Effector memory CD8-positive, alpha-beta T cell (primary cell): Measurements from ENCODE around the gene ITPRID2.

Experiments
- ATAC-seq: fragments of 150-1000 bp; cut with Tn5 transposase; replicated peaks from 2 replicates; pipeline ENCODE4 v1.10.0; 2021; ENCODE audit warnings: mild to moderate bottlenecking, moderate library complexity
- DNase-seq, 3 experiments: peaks; one replicate each; pipeline ENCODE4 v3.0.0; 2021
- H3K27ac Mint-ChIP-seq, 2 donors: one replicate each; pipeline ENCODE4 v1.8.0; 2022; ENCODE audit warnings: mild to moderate bottlenecking in 2 of 2, mixed read lengths in 2 of 2, moderate library complexity in 2 of 2
- H3K27me3 Mint-ChIP-seq, 2 donors: one replicate each; pipeline ENCODE4 v1.8.0; 2022; ENCODE audit warnings: mixed read lengths in 2 of 2
- H3K36me3 Mint-ChIP-seq: one replicate; pipeline ENCODE4 v1.8.0; 2022; ENCODE audit warnings: mild to moderate bottlenecking, moderate library complexity, mixed read lengths; ENCODE audit not compliant: insufficient read depth
- H3K4me1 Mint-ChIP-seq, 2 donors: one replicate each; pipeline ENCODE4 v1.8.0; 2022; ENCODE audit warnings: low read depth in 2 of 2, mixed read lengths in 2 of 2
- H3K4me3 Mint-ChIP-seq, 2 donors: one replicate each; pipeline ENCODE4 v1.8.0; 2022; ENCODE audit warnings: mild to moderate bottlenecking in 2 of 2, mixed read lengths in 2 of 2, moderate library complexity in 2 of 2
- H3K9me3 Mint-ChIP-seq, 2 donors: one replicate each; pipeline ENCODE4 v1.8.0; 2022; ENCODE audit warnings: mixed read lengths in 2 of 2

ITPRID2 gene

GRCh38 chr2:181971032-181971431, 79.5 kb downstream of the ITPRID2 start:
- H3K36me3 Mint-ChIP-seq = no peaks in the 10 kb centered on the region
- ATAC-seq (no peak), DNase-seq (no peak)
- H3K27me3 Mint-ChIP-seq = peaks cover 45 to 56% of the 10 kb centered on the region in 2 donors
- H3K27ac Mint-ChIP-seq = no peak overlapping the region
- H3K9me3 Mint-ChIP-seq = peaks cover 5 to 9% of the 10 kb centered on the region in 2 donors
- H3K4me3 Mint-ChIP-seq = no peak overlapping the region
- peaks cover 0 to 3% of the 10 kb centered on the region in 2 donors for H3K4me1 Mint-ChIP-seq

GRCh38 chr2:181972431-181973170, 81.1 kb downstream of the ITPRID2 start:
- H3K4me1 Mint-ChIP-seq = peaks cover 0 to 1% of the 10 kb centered on the region in 2 donors
- DNase-seq (no peak), ATAC-seq (no peak)
- H3K27me3 Mint-ChIP-seq = peaks cover 44 to 60% of the 10 kb centered on the region in 2 donors
- H3K27ac Mint-ChIP-seq = no peak overlapping the region
- H3K36me3 Mint-ChIP-seq = no peaks in the 10 kb centered on the region
- H3K9me3 Mint-ChIP-seq = peaks cover 5 to 9% of the 10 kb centered on the region in 2 donors
- H3K4me3 Mint-ChIP-seq = no peak overlapping the region

GRCh38 chr2:181973171-181973783, 81.7 kb downstream of the ITPRID2 start:
- no peak for ATAC-seq
- Mint-ChIP-seq H3K27ac (no peak overlapping the region), H3K4me1 (no peaks in the 10 kb centered on the region), H3K27me3 (peaks cover 37 to 53% of the 10 kb centered on the region in 2 donors), H3K4me3 (no peak overlapping the region), H3K36me3 (no peaks in the 10 kb centered on the region), H3K9me3 (peaks cover 5 to 9% of the 10 kb centered on the region in 2 donors)
- no peak for DNase-seq

DNA sequence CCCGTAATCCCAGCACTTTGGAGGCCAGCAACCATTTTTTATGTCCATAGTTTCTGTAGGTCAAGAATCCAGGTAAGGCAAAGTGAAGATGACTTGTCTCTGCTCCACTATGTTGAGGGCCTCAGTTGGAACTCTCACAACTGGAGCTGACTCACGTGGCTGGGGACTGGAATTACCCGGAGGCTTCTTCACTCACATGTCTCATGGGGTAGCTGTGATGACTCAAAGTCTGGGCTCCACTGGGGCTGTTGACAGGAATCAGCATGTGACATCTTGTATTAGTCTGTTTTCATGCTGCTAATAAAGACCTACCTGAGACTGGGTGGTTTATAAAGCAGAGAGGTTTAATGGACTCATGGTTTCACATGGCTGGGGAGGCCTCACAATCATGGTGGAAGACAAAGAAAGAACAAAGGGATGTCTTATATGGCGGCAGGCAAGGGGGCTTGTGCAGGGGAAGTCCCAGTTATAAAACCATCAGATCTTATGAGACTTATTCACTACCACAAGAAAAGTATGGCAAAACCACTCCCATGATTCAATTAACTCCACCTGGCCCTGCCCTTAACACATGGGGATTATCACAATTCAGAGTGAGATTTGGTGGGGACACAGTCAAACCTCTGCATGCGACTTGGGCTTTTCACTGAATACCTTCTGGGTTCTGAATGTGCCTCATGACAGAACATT, 86.3 kb downstream of the ITPRID2 start:
- Mint-ChIP-seq H3K9me3 (no peaks in the 10 kb centered on the region), H3K36me3 (no peaks in the 10 kb centered on the region), H3K27me3 (peaks cover 4 to 32% of the 10 kb centered on the region in 2 donors), H3K4me1 (no peaks in the 10 kb centered on the region), H3K27ac (no peak overlapping the region), H3K4me3 (no peak overlapping the region)
- no peak for ATAC-seq
- no peak for DNase-seq

- Mint-ChIP-seq H3K27me3 (peaks cover 0 to 32% of the 10 kb centered on the region in 2 donors), H3K36me3 (no peaks in the 10 kb centered on the region), H3K9me3 (no peaks in the 10 kb centered on the region), H3K4me3 (no peak overlapping the region), H3K4me1 (no peaks in the 10 kb centered on the region), H3K27ac (no peak overlapping the region)
- ATAC-seq (no peak), DNase-seq (no peak)
Observed at GRCh38 chr2:181978351-181979150, 87.0 kb downstream of the ITPRID2 start.
